Measurements from ENCODE around the gene MB21D2.

MB21D2 gene

DNA sequence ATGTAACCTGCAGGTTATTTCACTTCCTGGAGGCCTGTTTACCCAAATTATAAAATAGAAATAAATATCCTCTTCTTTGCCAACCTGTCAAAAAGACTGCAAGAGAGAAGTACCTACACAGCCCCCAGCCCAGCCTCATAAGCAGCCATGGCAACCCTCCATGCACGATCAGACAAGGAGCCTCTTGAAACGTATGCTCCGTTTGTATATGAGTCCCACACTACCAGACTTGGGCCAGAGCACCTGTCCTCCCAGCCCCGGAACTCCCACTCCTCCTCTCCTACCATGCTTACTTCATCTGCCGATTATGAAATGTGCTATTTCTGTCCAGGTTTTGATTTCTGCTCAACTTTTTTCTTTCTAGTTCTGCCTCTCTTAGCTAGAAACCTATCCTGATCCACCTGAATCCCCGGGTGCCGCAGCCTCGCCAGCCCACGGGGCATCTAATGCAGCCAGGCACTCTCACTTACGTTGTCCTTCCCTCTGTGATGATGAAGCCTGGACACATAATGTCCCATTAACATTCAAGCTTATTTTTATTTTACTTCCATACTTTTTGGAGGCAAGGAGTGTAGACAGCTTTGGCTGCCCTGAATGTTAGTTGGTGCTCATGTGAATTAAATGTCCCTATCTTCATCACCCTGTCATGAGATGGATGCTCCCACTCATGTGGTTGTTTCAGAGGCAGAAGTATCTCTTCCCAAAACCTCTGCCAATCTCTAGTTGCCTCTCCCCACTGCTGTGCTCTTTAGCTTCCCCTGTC, 73.8 kb downstream of the MB21D2 start:
- ATAC-seq = no peak
- H3K36me3 Mint-ChIP-seq = peaks cover 5% of the 10 kb centered on the region
- DNase-seq (ENCODE audit: low spot score in 2 of 2) = no peak
- peaks cover 22% of the 10 kb centered on the region for H3K4me1 Mint-ChIP-seq
- no peak overlapping the region for H3K4me3 Mint-ChIP-seq
- H3K9me3 Mint-ChIP-seq = no peaks in the 10 kb centered on the region
- H3K27ac Mint-ChIP-seq = no peak overlapping the region

GRCh38 chr3:192843119-192843518, 74.5 kb downstream of the MB21D2 start:
- DNase-seq (ENCODE audit: low spot score in 2 of 2) (no peak), ATAC-seq (no peak)
- peaks cover 5% of the 10 kb centered on the region for H3K36me3 Mint-ChIP-seq
- no peaks in the 10 kb centered on the region for H3K9me3 Mint-ChIP-seq
- no peak overlapping the region for H3K27ac Mint-ChIP-seq
- H3K4me3 Mint-ChIP-seq = no peak overlapping the region
- H3K4me1 Mint-ChIP-seq = peaks cover 22% of the 10 kb centered on the region

DNA sequence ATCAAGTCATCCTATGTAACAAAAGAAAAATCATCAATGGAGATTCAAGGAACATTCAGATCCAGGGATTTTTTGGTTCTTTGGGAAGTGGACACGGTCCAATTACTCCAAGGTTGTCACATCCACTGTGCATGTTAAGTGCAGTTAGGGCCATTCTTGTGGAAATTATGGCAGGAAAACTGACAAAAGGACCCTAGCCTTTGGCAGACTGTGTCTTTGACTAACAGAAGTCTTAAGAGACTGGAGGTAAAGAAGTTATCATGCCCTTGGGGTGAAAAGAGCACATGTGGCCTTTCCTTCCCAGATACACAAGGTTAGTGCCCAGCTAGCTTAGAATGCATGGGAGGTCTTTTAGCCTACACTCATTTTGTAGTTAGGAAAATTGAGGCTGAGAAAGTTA, 74.9 kb downstream of the MB21D2 start:
- no peak overlapping the region for H3K4me3 Mint-ChIP-seq
- no peak overlapping the region for H3K27ac Mint-ChIP-seq
- no peaks in the 10 kb centered on the region for H3K9me3 Mint-ChIP-seq
- peaks cover 5% of the 10 kb centered on the region for H3K36me3 Mint-ChIP-seq
- ATAC-seq (no peak), DNase-seq (ENCODE audit: low spot score in 2 of 2) (no peak)
- H3K4me1 Mint-ChIP-seq = peaks cover 22% of the 10 kb centered on the region

GRCh38 chr3:192842138-192842537, 75.5 kb downstream of the MB21D2 start:
- Mint-ChIP-seq H3K4me3 (no peak overlapping the region), H3K36me3 (peaks cover 5% of the 10 kb centered on the region), H3K4me1 (peaks cover 20% of the 10 kb centered on the region), H3K27ac (no peak overlapping the region), H3K9me3 (no peaks in the 10 kb centered on the region)
- no peak for DNase-seq (ENCODE audit: low spot score in 2 of 2)
- no peak for ATAC-seq

DNA sequence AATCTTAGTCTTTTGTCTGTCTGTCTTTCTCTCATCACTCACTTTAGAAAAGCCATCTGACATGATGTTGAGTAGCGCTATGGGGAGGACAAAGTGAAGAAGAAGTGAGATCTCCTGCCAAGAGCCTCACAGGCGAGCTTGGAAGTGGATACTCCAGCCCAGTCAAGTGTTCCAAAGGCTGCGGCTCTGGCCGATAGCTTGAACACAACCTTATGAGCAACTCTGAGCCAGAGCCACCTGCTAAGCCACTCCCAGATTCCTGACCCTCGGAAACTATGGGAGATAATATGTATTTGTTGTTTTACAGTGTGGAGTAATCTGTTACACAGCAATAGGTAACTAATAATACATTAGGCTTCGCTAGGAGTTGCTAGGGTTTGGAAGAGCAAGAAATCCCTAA, 76.2 kb downstream of the MB21D2 start:
- Mint-ChIP-seq H3K36me3 (peaks cover 5% of the 10 kb centered on the region), H3K4me3 (no peak overlapping the region), H3K27ac (no peak overlapping the region), H3K4me1 (peaks cover 24% of the 10 kb centered on the region), H3K9me3 (no peaks in the 10 kb centered on the region)
- DNase-seq (ENCODE audit: low spot score in 2 of 2) = no peak
- no peak for ATAC-seq

- DNase-seq (ENCODE audit: low spot score in 2 of 2) (no peak), ATAC-seq (peak; percentile 42)
- Mint-ChIP-seq H3K4me3 (no peak overlapping the region), H3K4me1 (peaks cover 20% of the 10 kb centered on the region), H3K36me3 (peaks cover 1% of the 10 kb centered on the region), H3K27ac (no peak overlapping the region), H3K9me3 (no peaks in the 10 kb centered on the region)
Observed at GRCh38 chr3:192840143-192840836, 77.4 kb downstream of the MB21D2 start.

DNA sequence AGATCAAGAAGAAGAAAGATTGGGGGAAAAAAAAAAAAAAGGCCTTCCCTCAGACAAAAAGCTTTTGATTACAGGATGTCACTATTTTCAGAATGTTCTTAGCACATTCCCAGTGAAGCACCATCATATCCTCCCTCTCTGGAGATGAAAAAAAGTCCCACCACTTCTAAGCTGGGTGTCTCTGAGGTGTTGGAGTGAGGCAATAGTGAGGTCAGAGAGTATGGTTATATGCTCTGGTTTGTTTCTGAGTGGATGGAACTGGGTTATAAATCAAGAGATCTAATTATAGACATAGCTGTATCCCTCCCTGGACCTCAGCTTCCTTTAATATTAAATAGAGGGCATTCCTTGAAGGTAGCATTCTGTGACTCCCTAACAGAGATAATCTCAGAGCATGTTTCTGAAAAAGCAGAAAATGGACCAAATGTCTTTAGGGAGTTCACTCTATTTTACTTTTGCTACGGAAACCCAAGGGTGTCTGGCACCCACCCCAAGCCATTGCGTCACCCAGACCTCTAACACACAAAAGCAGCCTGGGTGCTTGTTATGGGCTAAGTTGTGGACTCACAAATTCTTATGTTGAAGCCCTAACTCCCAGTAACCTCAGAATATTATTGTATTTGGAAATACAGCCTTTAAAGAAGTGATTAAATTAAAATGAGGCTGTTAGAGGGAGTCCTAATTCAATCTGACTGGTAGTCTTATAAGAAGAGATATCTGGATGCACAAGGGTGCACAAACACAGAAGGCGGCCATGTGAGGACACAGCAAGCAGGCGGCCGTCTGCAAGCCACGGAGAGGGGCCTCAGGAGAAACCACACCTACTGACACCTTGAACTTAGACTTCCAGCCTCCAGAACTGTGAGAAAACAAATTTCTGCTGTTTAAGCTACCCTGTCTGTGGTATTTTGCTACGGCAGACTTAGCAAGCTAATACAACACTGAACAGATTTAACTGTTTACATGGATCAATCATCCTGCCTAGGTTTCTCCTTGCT, 81.5 kb downstream of the MB21D2 start:
- H3K9me3 Mint-ChIP-seq = no peaks in the 10 kb centered on the region
- H3K4me3 Mint-ChIP-seq = no peak overlapping the region
- ATAC-seq (peak; percentile 49), DNase-seq (ENCODE audit: low spot score in 2 of 2) (no peak)
- no peak overlapping the region for H3K27ac Mint-ChIP-seq
- H3K4me1 Mint-ChIP-seq = peaks cover 19% of the 10 kb centered on the region
- no peaks in the 10 kb centered on the region for H3K36me3 Mint-ChIP-seq

GRCh38 chr3:192834428-192834827, 83.2 kb downstream of the MB21D2 start:
- Mint-ChIP-seq H3K4me1 (peaks cover 28% of the 10 kb centered on the region), H3K4me3 (no peak overlapping the region), H3K36me3 (no peaks in the 10 kb centered on the region), H3K9me3 (no peaks in the 10 kb centered on the region), H3K27ac (no peak overlapping the region)
- DNase-seq (ENCODE audit: low spot score in 2 of 2) = no peak
- no peak for ATAC-seq

- DNase-seq (ENCODE audit: low spot score in 2 of 2) (no peak), ATAC-seq (no peak)
- Mint-ChIP-seq H3K27ac (no peak overlapping the region), H3K4me1 (peaks cover 28% of the 10 kb centered on the region), H3K4me3 (no peak overlapping the region), H3K9me3 (no peaks in the 10 kb centered on the region), H3K36me3 (no peaks in the 10 kb centered on the region)
Observed at GRCh38 chr3:192833177-192833890, 84.3 kb downstream of the MB21D2 start.

DNA sequence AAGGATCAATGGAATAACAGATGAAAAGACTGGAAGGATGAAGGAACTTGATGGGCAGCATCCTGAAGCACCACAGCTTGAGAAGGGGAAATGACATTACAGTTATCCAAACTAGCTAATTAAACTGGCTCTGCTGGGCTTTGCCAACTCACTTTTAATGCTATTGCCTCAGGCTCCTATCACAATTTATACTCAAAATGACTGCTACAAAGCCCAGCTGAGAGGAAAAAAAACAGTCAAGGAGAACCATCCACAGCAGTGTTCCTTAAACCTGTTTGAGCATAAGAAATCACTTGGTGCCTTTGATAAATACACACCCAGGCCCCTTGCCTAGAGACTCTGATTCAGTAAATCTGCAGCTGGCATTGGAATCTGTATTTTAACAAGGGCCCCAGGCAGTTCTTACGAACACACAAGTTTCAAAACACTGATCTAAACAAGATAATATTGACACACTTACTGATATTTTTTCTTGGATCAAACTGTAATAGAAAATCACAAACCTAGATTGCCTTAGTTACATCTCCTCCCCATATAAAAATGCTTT, 85.8 kb downstream of the MB21D2 start:
- DNase-seq (ENCODE audit: low spot score in 2 of 2) = no peak
- Mint-ChIP-seq H3K9me3 (peaks cover 5% of the 10 kb centered on the region), H3K36me3 (no peaks in the 10 kb centered on the region), H3K4me3 (no peak overlapping the region), H3K27ac (no peak overlapping the region), H3K4me1 (peaks cover 27% of the 10 kb centered on the region)
- no peak for ATAC-seq

DNA sequence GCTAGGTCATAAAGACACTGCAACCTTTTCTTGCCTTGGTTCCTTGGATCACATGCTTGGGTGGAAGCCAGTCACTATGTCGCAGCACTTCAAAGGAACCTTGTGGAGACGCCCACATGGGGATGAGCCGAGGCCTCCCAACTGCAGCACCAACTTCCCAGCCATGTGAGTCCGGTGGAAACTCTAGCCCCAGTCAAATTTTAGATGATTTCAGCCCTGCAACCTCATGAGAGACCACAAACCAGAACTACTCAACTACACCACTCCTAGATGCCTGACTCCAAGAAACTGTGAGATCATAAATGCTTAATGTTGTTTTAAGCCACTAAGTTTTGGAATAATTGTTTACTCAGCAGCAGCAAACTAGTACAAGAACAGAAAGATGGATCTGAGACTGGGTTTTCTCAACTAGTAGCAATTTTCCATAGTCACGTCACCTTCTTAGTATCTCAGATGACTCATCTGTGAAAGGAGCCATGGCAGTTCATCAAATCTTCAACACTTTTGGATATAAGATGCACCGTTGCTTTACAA, 86.5 kb downstream of the MB21D2 start:
- Mint-ChIP-seq H3K9me3 (peaks cover 5% of the 10 kb centered on the region), H3K4me1 (peaks cover 26% of the 10 kb centered on the region), H3K27ac (no peak overlapping the region), H3K4me3 (no peak overlapping the region), H3K36me3 (no peaks in the 10 kb centered on the region)
- DNase-seq (ENCODE audit: low spot score in 2 of 2) (no peak), ATAC-seq (peak; percentile 73)

GRCh38 chr3:192830291-192831110, 87.2 kb downstream of the MB21D2 start:
- Mint-ChIP-seq H3K36me3 (no peaks in the 10 kb centered on the region), H3K9me3 (peaks cover 5% of the 10 kb centered on the region), H3K4me3 (no peak overlapping the region), H3K27ac (no peak overlapping the region), H3K4me1 (peaks cover 26% of the 10 kb centered on the region)
- DNase-seq (ENCODE audit: low spot score in 2 of 2) = no peak
- no peak for ATAC-seq

DNA sequence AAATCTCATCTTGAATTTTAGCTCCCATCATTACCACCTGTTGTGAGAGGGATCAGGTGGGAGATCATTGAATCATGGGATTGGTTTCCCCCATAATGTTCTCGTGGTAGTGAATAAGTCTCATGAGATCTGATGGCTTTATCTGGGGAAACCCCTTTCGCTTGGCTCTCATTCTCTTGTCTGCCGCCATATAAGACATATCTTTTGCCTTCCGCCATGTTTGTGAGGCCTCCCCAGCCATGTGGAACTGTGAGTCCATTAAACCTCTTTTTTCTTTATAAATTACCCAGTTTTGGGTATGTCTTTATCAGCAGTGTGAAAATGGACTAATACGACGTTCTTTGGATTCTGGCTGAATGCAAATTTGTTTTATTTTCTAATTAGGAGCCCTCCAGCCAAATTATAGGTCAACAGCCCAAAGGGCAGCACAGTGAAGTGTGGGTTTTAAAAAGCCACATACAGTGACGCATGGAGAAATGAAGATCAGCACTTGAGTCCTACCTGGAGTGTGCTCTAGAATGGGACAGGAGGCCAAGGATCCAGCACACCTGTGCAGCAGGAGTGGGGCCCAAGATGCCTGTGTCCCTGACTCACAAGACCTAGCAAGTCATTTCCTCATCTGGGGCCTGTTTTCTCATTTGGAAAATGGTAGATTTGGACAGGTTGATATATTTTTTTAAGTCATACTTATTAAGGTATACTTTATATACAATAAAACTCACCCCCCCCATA, 89.6 kb downstream of the MB21D2 start:
- ATAC-seq = no peak
- Mint-ChIP-seq H3K36me3 (no peaks in the 10 kb centered on the region), H3K27ac (no peak overlapping the region), H3K9me3 (peaks cover 5% of the 10 kb centered on the region), H3K4me1 (peaks cover 21% of the 10 kb centered on the region), H3K4me3 (no peak overlapping the region)
- DNase-seq (ENCODE audit: low spot score in 2 of 2) = no peak

Measured in stimulated activated effector memory CD8-positive, alpha-beta T cell treated with anti-CD3 and anti-CD28 coated beads, Interleukin-12 subunit alpha, Interleukin-12 subunit beta, amount 100 ng/mL, for 72 hours (primary cell).